NT2/D1 (cell line): ENCODE measurements around the gene RADIL.

Source experiments
- YY1 ChIP-seq: IDR thresholded peaks from 2 replicates; pipeline ENCODE4 v1.6.1; 2011; ENCODE audit not compliant: insufficient read length, insufficient read depth
- ZNF274 ChIP-seq: IDR thresholded peaks from 2 replicates; pipeline ENCODE4 v1.6.1; 2011; ENCODE audit warnings: mild to moderate bottlenecking, low read depth, low read length

DNA sequence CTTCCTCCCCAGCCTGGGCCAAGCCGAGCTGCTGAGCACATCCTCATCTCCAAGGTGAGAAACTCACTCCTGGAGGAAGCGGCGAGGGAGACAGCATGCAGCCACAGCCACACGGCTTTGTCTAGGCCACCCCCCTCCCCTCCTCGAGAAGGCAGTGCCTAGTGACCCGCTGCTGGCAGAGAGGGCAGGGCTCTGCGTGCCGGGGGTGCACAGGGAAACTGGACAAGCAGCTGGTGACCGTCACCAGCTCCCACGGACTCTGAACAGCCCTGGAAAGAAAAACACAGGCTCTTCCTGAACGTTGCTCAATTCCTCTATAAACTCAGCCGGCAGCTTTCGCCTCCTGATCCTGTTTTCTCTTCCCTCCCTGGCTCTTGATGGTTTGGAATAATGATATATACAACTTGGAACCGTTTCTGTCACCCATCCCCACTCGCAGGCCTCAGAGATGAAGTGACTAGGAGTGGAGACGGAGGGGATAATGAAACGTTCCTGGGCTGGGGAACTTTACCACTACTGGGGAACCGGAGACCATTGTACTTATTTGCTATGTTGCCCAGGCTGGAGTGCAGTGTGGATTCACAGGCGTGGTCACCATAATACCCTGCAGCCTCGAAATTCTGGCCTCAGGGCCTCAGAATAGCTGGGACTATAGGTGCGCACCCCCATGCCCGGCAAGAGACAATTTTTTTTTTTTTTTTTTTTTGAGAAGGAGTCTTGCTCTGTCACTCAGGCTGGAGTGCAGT is 41.0 kb downstream of the RADIL start:
- no peak for TF ChIP-seq ZNF274
- no peak for TF ChIP-seq YY1
